Measurements from ENCODE around the gene CMC1. TPM values are rescaled to one million over a fixed set of nuclear protein-coding genes. Genes with fewer than 3 reads are reported as not detected.

The CMC1 gene
- total RNA-seq, 1 experiment from 2014 or later, result 15.9 TPM

DNA sequence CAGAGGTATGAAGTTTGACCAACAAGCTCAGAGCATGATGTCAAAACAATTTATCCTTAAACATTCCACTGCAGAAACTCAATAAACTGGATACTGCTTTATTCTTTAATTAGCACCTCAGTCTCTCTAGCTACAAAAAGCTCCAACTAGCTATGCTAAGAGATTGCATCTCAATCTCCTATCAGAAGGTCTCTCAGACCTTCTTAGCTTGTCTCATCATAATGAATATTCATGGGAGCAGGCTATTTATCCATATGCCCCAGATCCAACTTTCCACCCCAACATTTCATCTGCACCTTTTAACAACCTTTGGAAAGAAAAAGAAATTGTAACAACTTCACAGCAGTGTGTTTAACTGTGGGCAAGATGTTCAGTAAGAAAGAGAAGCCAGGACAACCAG, 95.8 kb downstream of the CMC1 start:
- H3K4me1 ChIP-seq (ENCODE audit: control insufficient read depth, insufficient read depth, low read length), result no peaks in the 10 kb centered on the region
- no peak overlapping the region for H3K27ac ChIP-seq (ENCODE audit: low read length)
- ChIA-PET POLR2A (no interaction called here), CTCF (no interaction called here)
- peaks cover 14% of the 10 kb centered on the region for H3K36me3 ChIP-seq (ENCODE audit: control insufficient read depth, insufficient read depth, low read length)
- no peaks in the 10 kb centered on the region for H3K9me3 ChIP-seq (ENCODE audit: control insufficient read depth, insufficient read depth, low read depth, low read length)
- no TSS peak for BruUV-seq (replicated peaks)
- TF ChIP-seq POLR2AphosphoS5 (IDR thresholded peaks at IDR 0.05; ENCODE audit: low read depth, low read length) (no peak), REST (IDR thresholded peaks at IDR 0.05; ENCODE audit: insufficient read depth in 1 of 2, low read depth in 2 of 2, low read length in 1 of 2) (no peak)
- TF ChIP-seq, protein P1, sequence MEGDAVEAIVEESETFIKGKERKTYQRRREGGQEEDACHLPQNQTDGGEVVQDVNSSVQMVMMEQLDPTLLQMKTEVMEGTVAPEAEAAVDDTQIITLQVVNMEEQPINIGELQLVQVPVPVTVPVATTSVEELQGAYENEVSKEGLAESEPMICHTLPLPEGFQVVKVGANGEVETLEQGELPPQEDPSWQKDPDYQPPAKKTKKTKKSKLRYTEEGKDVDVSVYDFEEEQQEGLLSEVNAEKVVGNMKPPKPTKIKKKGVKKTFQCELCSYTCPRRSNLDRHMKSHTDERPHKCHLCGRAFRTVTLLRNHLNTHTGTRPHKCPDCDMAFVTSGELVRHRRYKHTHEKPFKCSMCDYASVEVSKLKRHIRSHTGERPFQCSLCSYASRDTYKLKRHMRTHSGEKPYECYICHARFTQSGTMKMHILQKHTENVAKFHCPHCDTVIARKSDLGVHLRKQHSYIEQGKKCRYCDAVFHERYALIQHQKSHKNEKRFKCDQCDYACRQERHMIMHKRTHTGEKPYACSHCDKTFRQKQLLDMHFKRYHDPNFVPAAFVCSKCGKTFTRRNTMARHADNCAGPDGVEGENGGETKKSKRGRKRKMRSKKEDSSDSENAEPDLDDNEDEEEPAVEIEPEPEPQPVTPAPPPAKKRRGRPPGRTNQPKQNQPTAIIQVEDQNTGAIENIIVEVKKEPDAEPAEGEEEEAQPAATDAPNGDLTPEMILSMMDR (IDR thresholded peaks at IDR 0.05), result no peak
- DNase-seq (ENCODE audit: low read depth, low spot score) (no peak), ATAC-seq (no peak)
- H3K4me3 ChIP-seq (ENCODE audit: low read depth in 2 of 2, low read length in 2 of 2), result no peak overlapping the region
- no peaks in the 10 kb centered on the region for H3K27me3 ChIP-seq (ENCODE audit: control insufficient read depth, insufficient read depth, low read length)
- in situ Hi-C loops (cut with HindIII; ENCODE audit: low pct_unique_long_range_greater_than_20kb, low sequenced_read_pairs), result no loop called here
- intact Hi-C loops (cut with micrococcal nuclease; ENCODE audit: unreplicated experiment), result no loop called here

- H3K4me1 ChIP-seq (ENCODE audit: control insufficient read depth, insufficient read depth, low read length), result peaks cover 16% of the 10 kb centered on the region; the same call in 1 of the 2 replicates
- ATAC-seq (no peak), DNase-seq (ENCODE audit: low read depth, low spot score) (no peak)
- peaks cover 3% of the 10 kb centered on the region for H3K36me3 ChIP-seq (ENCODE audit: control insufficient read depth, insufficient read depth, low read length)
- no peak overlapping the region for H3K27ac ChIP-seq (ENCODE audit: low read length)
- no peak overlapping the region for H3K4me3 ChIP-seq (ENCODE audit: low read depth in 2 of 2, low read length in 2 of 2)
- no TSS peak for BruUV-seq (replicated peaks)
- intact Hi-C loops (cut with micrococcal nuclease; ENCODE audit: unreplicated experiment) (no loop called here), in situ Hi-C loops (cut with HindIII; ENCODE audit: low pct_unique_long_range_greater_than_20kb, low sequenced_read_pairs) (no loop called here)
- ChIA-PET POLR2A (no interaction called here), CTCF (no interaction called here)
- H3K9me3 ChIP-seq (ENCODE audit: control insufficient read depth, insufficient read depth, low read depth, low read length), result no peaks in the 10 kb centered on the region
- H3K27me3 ChIP-seq (ENCODE audit: control insufficient read depth, insufficient read depth, low read length), result no peaks in the 10 kb centered on the region
- TF ChIP-seq, protein P1 (IDR thresholded peaks at IDR 0.05), result no peak
- TF ChIP-seq REST (IDR thresholded peaks at IDR 0.05; ENCODE audit: insufficient read depth in 1 of 2, low read depth in 2 of 2, low read length in 1 of 2), result no peak
Measured at GRCh38 chr3:28343144-28343543, 101.7 kb downstream of the CMC1 start.
